HCT116 (cell line): Measurements from ENCODE around the gene DMBT1. TPM values are rescaled to one million over a fixed set of nuclear protein-coding genes. Genes with fewer than 3 reads are reported as not detected.

Experiments used
- ATAC-seq: fragments of 200-7000 bp; cut with Tn5 transposase; 2 replicates; pipeline ENCODE4 v1.9.1; 2020; ENCODE audit warnings: mild to moderate bottlenecking, moderate library complexity
- BruUV-seq: library from RNA; stranded (reverse); fragments of 400-500 nt; replicated peaks from 2 replicates; lab custom pipeline; 2021; lab: Mats Ljungman, UMichigan
- CTCF ChIA-PET: fragments of 300-600 bp; sonication (Branson Sonifier 250); formaldehyde crosslinking; loops from one replicate; lab custom pipeline; 2021; ENCODE audit warnings: antibody characterized with exemption; lab: Charles Lee
- POLR2A ChIA-PET: fragments of 300-600, 350-600 bp; sonication (Branson Sonifier 250); formaldehyde crosslinking; loops from one replicate; lab custom pipeline; 2021; ENCODE audit warnings: antibody characterized with exemption; lab: Charles Lee
- RAD21 ChIA-PET, 2 experiments: fragments of 300-600 bp; sonication (Branson Sonifier 250); formaldehyde crosslinking; loops; one replicate each; lab custom pipeline; 2023; ENCODE audit warnings: low total read pairs in 2 of 2; ENCODE audit not compliant: uncharacterized antibody in 2 of 2, unreplicated experiment in 2 of 2, low non-redundant PET in 1 of 2; lab: Charles Lee
- DNase-seq: peaks from one replicate; pipeline ENCODE4 v3.0.0-alpha.2; 2010; ENCODE audit warnings: low read depth, low spot score
- H2AFZ ChIP-seq: fragments of 200-600 bp; shearing (Covaris generic), sonication (generic); 2 replicates; pipeline ENCODE4 v1.6.1; 2017; ENCODE audit warnings: low read depth, mixed run types, mixed read lengths, antibody characterized with exemption, low read length; ENCODE audit not compliant: poor library complexity, severe bottlenecking
- H3K27ac ChIP-seq: 2 replicates; pipeline ENCODE4 v1.5.1; 2012; ENCODE audit warnings: low read depth, low read length
- H3K27me3 ChIP-seq: fragments of 200-600 bp; sonication (generic); 2 replicates; pipeline ENCODE4 v1.6.1; 2016; ENCODE audit warnings: mixed run types, low read length, mixed read lengths; ENCODE audit not compliant: insufficient read depth
- H3K36me3 ChIP-seq, 2 experiments: fragments of 200-500 bp in 1 of 2; fragments of 200-600 bp in 1 of 2; sonication (Bioruptor generic) in 1 of 2; sonication (generic) in 1 of 2; 2 replicates each; pipeline versions ENCODE4 v1.5.1 to v1.6.1; 2014 to 2016; ENCODE audit warnings: low read length in 2 of 2, inconsistent platforms in 1 of 2, mixed read lengths in 1 of 2, mixed run types in 1 of 2; ENCODE audit not compliant: insufficient read depth in 2 of 2, control insufficient read depth in 1 of 2
- H3K4me1 ChIP-seq, 2 experiments: fragments of 200-600 bp in 1 of 2; sonication (generic) in 1 of 2; 2 replicates each; pipeline versions ENCODE4 v1.5.1 to v1.6.1; 2012 to 2017; ENCODE audit warnings: low read length in 2 of 2, inconsistent platforms in 1 of 2, mild to moderate bottlenecking in 1 of 2, mixed read lengths in 1 of 2, mixed run types in 1 of 2, moderate library complexity in 1 of 2; ENCODE audit not compliant: insufficient read depth in 2 of 2, control insufficient read depth in 1 of 2
- H3K4me2 ChIP-seq: fragments of 200-600 bp; sonication (generic); 2 replicates; pipeline ENCODE4 v1.6.1; 2017; ENCODE audit warnings: mixed run types, low read length, mixed read lengths
- H3K4me3 ChIP-seq, 2 experiments: fragments of 200-600 bp in 1 of 2; sonication (generic) in 1 of 2; replicated peaks in 1 of 2; 2 replicates each; pipeline ENCODE4 v1.5.1; 2011 to 2016; ENCODE audit warnings: low read length in 2 of 2, control low read depth in 1 of 2, low read depth in 1 of 2, mild to moderate bottlenecking in 1 of 2, mixed read lengths in 1 of 2, mixed run types in 1 of 2
- H3K79me2 ChIP-seq: fragments of 200-600 bp; sonication (generic); 2 replicates; pipeline ENCODE4 v1.6.1; 2017; ENCODE audit warnings: mild to moderate bottlenecking, mixed run types, low read length, moderate library complexity, mixed read lengths; ENCODE audit not compliant: insufficient read depth
- H3K9ac ChIP-seq: fragments of 200-600 bp; sonication (generic); 2 replicates; pipeline ENCODE4 v1.6.1; 2016; ENCODE audit warnings: low read length, mixed read lengths
- H3K9me2 ChIP-seq: fragments of 200-600 bp; sonication (generic), shearing (Covaris generic); 2 replicates; pipeline ENCODE4 v1.6.1; 2017; ENCODE audit warnings: mixed run types, mild to moderate bottlenecking, moderate library complexity; ENCODE audit not compliant: insufficient read depth
- H3K9me3 ChIP-seq, 2 experiments: fragments of 200-500 bp in 1 of 2; fragments of 200-600 bp in 1 of 2; sonication (Bioruptor generic) in 1 of 2; sonication (generic) in 1 of 2; 2 replicates each; pipeline ENCODE4 v1.6.1; 2014 to 2017; ENCODE audit warnings: low read length in 2 of 2, mixed read lengths in 2 of 2, inconsistent platforms in 1 of 2, low read depth in 1 of 2, mild to moderate bottlenecking in 1 of 2, mixed run types in 1 of 2, moderate library complexity in 1 of 2; ENCODE audit not compliant: control insufficient read depth in 1 of 2, insufficient read depth in 1 of 2
- H4K20me1 ChIP-seq: fragments of 200-600 bp; sonication (generic), shearing (Covaris generic); 2 replicates; pipeline ENCODE4 v1.6.1; 2017; ENCODE audit warnings: mixed run types, mild to moderate bottlenecking, moderate library complexity; ENCODE audit not compliant: insufficient read depth
- CBX3 ChIP-seq: IDR thresholded peaks from 2 replicates; pipeline ENCODE4 v1.6.1; 2012; ENCODE audit warnings: low read depth
- CEBPB ChIP-seq: IDR thresholded peaks from 2 replicates; pipeline ENCODE4 v1.6.1; 2012; ENCODE audit warnings: low read depth
- EGR1 ChIP-seq: IDR thresholded peaks from 2 replicates; pipeline ENCODE4 v1.6.1; 2012; ENCODE audit warnings: low read depth
- EZH2 ChIP-seq: fragments of 200-600 bp; sonication (generic); IDR thresholded peaks from 2 replicates; pipeline ENCODE4 v1.6.1; 2017; ENCODE audit warnings: antibody characterized with exemption, mixed run types
- EZH2phosphoT487 ChIP-seq: fragments of 200-600 bp; IDR thresholded peaks from 2 replicates; pipeline ENCODE4 v1.6.1; 2018; ENCODE audit warnings: antibody characterized with exemption, borderline replicate concordance
- POLR2A ChIP-seq: IDR thresholded peaks from 2 replicates; pipeline ENCODE4 v1.7.0; 2011; ENCODE audit warnings: borderline replicate concordance; ENCODE audit not compliant: insufficient read depth, insufficient read length; ENCODE audit errors: extremely low read depth
- RAD21 ChIP-seq: IDR thresholded peaks from 2 replicates; pipeline ENCODE4 v1.6.1; 2012; ENCODE audit warnings: low read depth, mild to moderate bottlenecking
- SP1 ChIP-seq: IDR thresholded peaks from 2 replicates; pipeline ENCODE4 v1.6.1; 2012; ENCODE audit warnings: low read depth
- SRF ChIP-seq: IDR thresholded peaks from 2 replicates; pipeline ENCODE4 v1.6.1; 2012; ENCODE audit warnings: low read depth
- YY1 ChIP-seq: IDR thresholded peaks from 2 replicates; pipeline ENCODE4 v1.6.1; 2011; ENCODE audit warnings: low read length, low read depth, moderate library complexity, mild to moderate bottlenecking; ENCODE audit not compliant: insufficient replicate concordance; ENCODE audit errors: extremely low read depth
- intact Hi-C: fragments of 100-400 bp; cut with micrococcal nuclease; formaldehyde crosslinking; loops from 2 replicates; pipeline ENCODE4 v1.10.0; 2022
- total RNA-seq: library from RNA; stranded (reverse); gene quantifications from one replicate; pipeline ENCODE4 v1.2.1, GENCODE V29; 2021; ENCODE audit not compliant: unreplicated experiment
- TF ChIP-seq, protein P1 (sequence below): IDR thresholded peaks from 2 replicates; pipeline ENCODE4 v1.6.1; 2012
- TF ChIP-seq, protein P2 (sequence below), 3 experiments: fragments of 200-600 bp in 1 of 3; sonication (generic) in 1 of 3; IDR thresholded peaks in 2 of 3; conservative IDR thresholded peaks in 1 of 3; 2 replicates each; pipeline ENCODE4 v1.5.1; 2012 to 2017; ENCODE audit warnings: low read depth in 2 of 3, low read length in 2 of 3, antibody characterized with exemption in 1 of 3, borderline replicate concordance in 1 of 3, control low read depth in 1 of 3, mild to moderate bottlenecking in 1 of 3, mixed read lengths in 1 of 3, mixed run types in 1 of 3, moderate library complexity in 1 of 3; ENCODE audit not compliant: insufficient read depth in 1 of 3
- TF ChIP-seq, protein P3 (sequence below): IDR thresholded peaks from 2 replicates; pipeline ENCODE4 v1.6.1; 2011; ENCODE audit warnings: mild to moderate bottlenecking, low read length, moderate library complexity; ENCODE audit not compliant: insufficient replicate concordance; ENCODE audit errors: extremely low read depth

The DMBT1 gene
- total RNA-seq, 1 experiment from 2014 or later, result 0.17 TPM

DNA sequence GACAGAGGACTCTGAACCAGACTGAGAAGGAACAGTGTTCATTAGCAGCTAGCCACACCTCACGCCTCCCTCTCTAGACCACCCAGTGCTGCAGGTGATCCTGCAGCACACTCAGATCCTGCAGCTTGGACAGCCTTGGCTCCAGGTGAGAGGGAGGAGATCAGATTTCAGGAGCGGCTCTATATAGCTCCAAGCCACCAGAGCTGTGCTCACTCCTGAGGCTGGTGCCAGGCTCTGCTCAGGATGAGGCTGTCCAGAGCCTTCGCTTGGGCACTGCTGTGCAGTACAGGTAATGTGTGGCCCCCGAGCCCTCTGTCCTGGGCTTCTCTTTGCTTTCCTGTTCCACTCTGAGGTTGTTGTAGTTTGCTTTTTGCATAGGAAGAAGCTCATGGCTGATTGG lies 96.7 kb downstream of the DMBT1 start:
- Histone ChIP-seq H3K9ac (no peak overlapping the region), H3K4me1 (no peaks in the 10 kb centered on the region), H3K36me3 (no peaks in the 10 kb centered on the region), H3K4me2 (no peak overlapping the region), H3K9me3 (no peaks in the 10 kb centered on the region), H3K27ac (no peak overlapping the region), H2AFZ (no peak overlapping the region)
- ATAC-seq (peak; percentile 17; the same call in 1 of the 2 replicates), DNase-seq (no peak)
- POLR2A ChIA-PET, result no interaction called here
- BruUV-seq, result no TSS peak
- TF ChIP-seq SRF (no peak), EZH2 (no peak), SP1 (no peak), CEBPB (no peak), POLR2A (no peak), CBX3 (no peak), EGR1 (no peak), RAD21 (no peak), EZH2phosphoT487 (no peak), YY1 (no peak)
- TF ChIP-seq, protein P1, sequence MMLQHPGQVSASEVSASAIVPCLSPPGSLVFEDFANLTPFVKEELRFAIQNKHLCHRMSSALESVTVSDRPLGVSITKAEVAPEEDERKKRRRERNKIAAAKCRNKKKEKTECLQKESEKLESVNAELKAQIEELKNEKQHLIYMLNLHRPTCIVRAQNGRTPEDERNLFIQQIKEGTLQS, result no peak
- TF ChIP-seq, protein P2, sequence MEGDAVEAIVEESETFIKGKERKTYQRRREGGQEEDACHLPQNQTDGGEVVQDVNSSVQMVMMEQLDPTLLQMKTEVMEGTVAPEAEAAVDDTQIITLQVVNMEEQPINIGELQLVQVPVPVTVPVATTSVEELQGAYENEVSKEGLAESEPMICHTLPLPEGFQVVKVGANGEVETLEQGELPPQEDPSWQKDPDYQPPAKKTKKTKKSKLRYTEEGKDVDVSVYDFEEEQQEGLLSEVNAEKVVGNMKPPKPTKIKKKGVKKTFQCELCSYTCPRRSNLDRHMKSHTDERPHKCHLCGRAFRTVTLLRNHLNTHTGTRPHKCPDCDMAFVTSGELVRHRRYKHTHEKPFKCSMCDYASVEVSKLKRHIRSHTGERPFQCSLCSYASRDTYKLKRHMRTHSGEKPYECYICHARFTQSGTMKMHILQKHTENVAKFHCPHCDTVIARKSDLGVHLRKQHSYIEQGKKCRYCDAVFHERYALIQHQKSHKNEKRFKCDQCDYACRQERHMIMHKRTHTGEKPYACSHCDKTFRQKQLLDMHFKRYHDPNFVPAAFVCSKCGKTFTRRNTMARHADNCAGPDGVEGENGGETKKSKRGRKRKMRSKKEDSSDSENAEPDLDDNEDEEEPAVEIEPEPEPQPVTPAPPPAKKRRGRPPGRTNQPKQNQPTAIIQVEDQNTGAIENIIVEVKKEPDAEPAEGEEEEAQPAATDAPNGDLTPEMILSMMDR (IDR thresholded peaks at IDR 0.05 in 2 of 3, conservative IDR thresholded peaks at IDR 0.05 in 1 of 3; ENCODE audit: borderline replicate concordance in 1 of 3, insufficient read depth in 1 of 3, low read depth in 2 of 3, low read length in 2 of 3), result no peak
- TF ChIP-seq, protein P3, sequence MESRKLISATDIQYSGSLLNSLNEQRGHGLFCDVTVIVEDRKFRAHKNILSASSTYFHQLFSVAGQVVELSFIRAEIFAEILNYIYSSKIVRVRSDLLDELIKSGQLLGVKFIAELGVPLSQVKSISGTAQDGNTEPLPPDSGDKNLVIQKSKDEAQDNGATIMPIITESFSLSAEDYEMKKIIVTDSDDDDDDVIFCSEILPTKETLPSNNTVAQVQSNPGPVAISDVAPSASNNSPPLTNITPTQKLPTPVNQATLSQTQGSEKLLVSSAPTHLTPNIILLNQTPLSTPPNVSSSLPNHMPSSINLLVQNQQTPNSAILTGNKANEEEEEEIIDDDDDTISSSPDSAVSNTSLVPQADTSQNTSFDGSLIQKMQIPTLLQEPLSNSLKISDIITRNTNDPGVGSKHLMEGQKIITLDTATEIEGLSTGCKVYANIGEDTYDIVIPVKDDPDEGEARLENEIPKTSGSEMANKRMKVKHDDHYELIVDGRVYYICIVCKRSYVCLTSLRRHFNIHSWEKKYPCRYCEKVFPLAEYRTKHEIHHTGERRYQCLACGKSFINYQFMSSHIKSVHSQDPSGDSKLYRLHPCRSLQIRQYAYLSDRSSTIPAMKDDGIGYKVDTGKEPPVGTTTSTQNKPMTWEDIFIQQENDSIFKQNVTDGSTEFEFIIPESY, result no peak
- TF ChIP-seq, all 23 proteins: peak for 0
- intact Hi-C loops, result no loop called here
- Histone ChIP-seq H3K4me3 (no peak overlapping the region), H3K27me3 (peaks cover 74% of the 10 kb centered on the region), H3K9me2 (no peaks in the 10 kb centered on the region), H4K20me1 (no peaks in the 10 kb centered on the region), H3K79me2 (no peaks in the 10 kb centered on the region)
- CTCF ChIA-PET, result interaction anchor here (1.0 kb wide), 1 partner anchor 8 kb away, joined by 4 read pairs; no protein-coding TSS in a partner anchor
- RAD21 ChIA-PET, result no interaction called here
